Endodermal cell (in vitro differentiated cells): Measurements from ENCODE around the gene SGMS1. TPM values are rescaled to one million over a fixed set of nuclear protein-coding genes. Genes with fewer than 3 reads are reported as not detected.

Experiments used
- DNase-seq: peaks from one replicate; pipeline ENCODE4 v3.0.0-alpha.2; 2017
- H3K27ac ChIP-seq: 2 replicates; pipeline ENCODE4 v1.5.1; 2013; ENCODE audit warnings: mild to moderate bottlenecking, low read depth, low read length, moderate library complexity
- H3K27me3 ChIP-seq: 2 replicates; pipeline ENCODE4 v1.6.1; 2013; ENCODE audit warnings: mild to moderate bottlenecking, low read length, moderate library complexity; ENCODE audit not compliant: insufficient read depth, control insufficient read depth, poor library complexity, severe bottlenecking
- H3K36me3 ChIP-seq: 2 replicates; pipeline ENCODE4 v1.7.0; 2013; ENCODE audit warnings: mild to moderate bottlenecking, low read length, moderate library complexity; ENCODE audit not compliant: control insufficient read depth, insufficient read depth
- H3K4me1 ChIP-seq: one replicate; pipeline ENCODE4 v1.7.0; 2013; ENCODE audit warnings: low read length; ENCODE audit not compliant: control insufficient read depth, insufficient read depth
- H3K4me3 ChIP-seq: 2 replicates; pipeline ENCODE4 v1.5.1; 2013; ENCODE audit warnings: mild to moderate bottlenecking, low read length, moderate library complexity
- H3K9ac ChIP-seq: 2 replicates; pipeline ENCODE4 v1.6.1; 2013; ENCODE audit warnings: mild to moderate bottlenecking, low read length, moderate library complexity; ENCODE audit not compliant: poor library complexity, severe bottlenecking; ENCODE audit errors: extremely low read depth
- H3K9me3 ChIP-seq: 2 replicates; pipeline ENCODE4 v1.6.1; 2013; ENCODE audit warnings: mild to moderate bottlenecking, low read length, moderate library complexity; ENCODE audit not compliant: control insufficient read depth
- H3K27ac Mint-ChIP-seq: 2 replicates; pipeline ENCODE4 v1.8.0; 2020; ENCODE audit warnings: mixed read lengths
- H3K27me3 Mint-ChIP-seq: 2 replicates; pipeline ENCODE4 v1.8.0; 2021; ENCODE audit warnings: mild to moderate bottlenecking, mixed read lengths; ENCODE audit not compliant: insufficient read depth
- H3K36me3 Mint-ChIP-seq: 2 replicates; pipeline ENCODE4 v1.8.0; 2020; ENCODE audit warnings: low read depth, mixed read lengths
- H3K4me1 Mint-ChIP-seq: 2 replicates; pipeline ENCODE4 v1.8.0; 2020; ENCODE audit warnings: mixed read lengths
- H3K4me3 Mint-ChIP-seq: 2 replicates; pipeline ENCODE4 v1.8.0; 2020; ENCODE audit warnings: mild to moderate bottlenecking, moderate library complexity, mixed read lengths
- H3K9me3 Mint-ChIP-seq: 2 replicates; pipeline ENCODE4 v1.8.0; 2020; ENCODE audit warnings: mild to moderate bottlenecking, mixed read lengths
- WGBS, 2 experiments: methylation state at CpG; one replicate each; pipeline versions ENCODE4 v1.1.5 to v1.1.7; 2013; ENCODE audit warnings: missing lambda C conversion rate in 2 of 2, mixed read lengths in 1 of 2; ENCODE audit not compliant: insufficient coverage in 1 of 2, insufficient read length in 1 of 2; 5-methylcytosine and 5-hydroxymethylcytosine counted together
- total RNA-seq, 2 donors: library from RNA; stranded (reverse); fragmentation: NEBNext Ultra II Directional in 1 of 2; extraction: Animal tissue kit (Norgen Biotek cat#: 25700) in 1 of 2; gene quantifications; 2 replicates in 1 of 2; 3 replicates in 1 of 2; pipeline ENCODE4 v1.2.1, GENCODE V29; 2021
- TF ChIP-seq, protein P1 (sequence below): fragments of 200-600 bp; sonication (generic); conservative IDR thresholded peaks from 2 replicates; pipeline ENCODE4 v1.5.0; 2021; ENCODE audit warnings: antibody characterized with exemption, mild to moderate bottlenecking

Gene SGMS1
- total RNA-seq, 2 donors from 2014 or later: 12.0 to 14.3 TPM

DNA sequence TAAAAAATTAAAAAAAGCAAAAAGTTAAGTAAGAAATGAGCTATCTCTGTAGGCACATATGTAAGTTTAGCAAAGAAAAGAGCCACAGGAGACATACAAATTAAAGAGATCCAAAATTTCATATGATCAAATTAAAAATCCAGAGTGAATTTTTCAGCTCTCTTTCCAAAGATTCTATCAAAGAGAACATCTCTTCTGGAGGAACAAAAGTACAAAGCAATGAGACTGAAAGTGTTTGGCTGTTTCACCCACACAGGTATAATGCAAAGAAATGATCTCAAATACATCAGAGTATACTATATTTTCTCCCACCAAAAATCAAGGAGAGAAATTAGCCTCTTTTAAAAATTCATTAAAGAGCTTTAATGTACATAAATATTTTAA lies 297.6 kb downstream of the SGMS1 start:
- no peak overlapping the region for H3K27ac ChIP-seq
- TF ChIP-seq, protein P1, sequence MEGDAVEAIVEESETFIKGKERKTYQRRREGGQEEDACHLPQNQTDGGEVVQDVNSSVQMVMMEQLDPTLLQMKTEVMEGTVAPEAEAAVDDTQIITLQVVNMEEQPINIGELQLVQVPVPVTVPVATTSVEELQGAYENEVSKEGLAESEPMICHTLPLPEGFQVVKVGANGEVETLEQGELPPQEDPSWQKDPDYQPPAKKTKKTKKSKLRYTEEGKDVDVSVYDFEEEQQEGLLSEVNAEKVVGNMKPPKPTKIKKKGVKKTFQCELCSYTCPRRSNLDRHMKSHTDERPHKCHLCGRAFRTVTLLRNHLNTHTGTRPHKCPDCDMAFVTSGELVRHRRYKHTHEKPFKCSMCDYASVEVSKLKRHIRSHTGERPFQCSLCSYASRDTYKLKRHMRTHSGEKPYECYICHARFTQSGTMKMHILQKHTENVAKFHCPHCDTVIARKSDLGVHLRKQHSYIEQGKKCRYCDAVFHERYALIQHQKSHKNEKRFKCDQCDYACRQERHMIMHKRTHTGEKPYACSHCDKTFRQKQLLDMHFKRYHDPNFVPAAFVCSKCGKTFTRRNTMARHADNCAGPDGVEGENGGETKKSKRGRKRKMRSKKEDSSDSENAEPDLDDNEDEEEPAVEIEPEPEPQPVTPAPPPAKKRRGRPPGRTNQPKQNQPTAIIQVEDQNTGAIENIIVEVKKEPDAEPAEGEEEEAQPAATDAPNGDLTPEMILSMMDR: no peak
- H3K36me3 ChIP-seq: no peaks in the 10 kb centered on the region

DNA sequence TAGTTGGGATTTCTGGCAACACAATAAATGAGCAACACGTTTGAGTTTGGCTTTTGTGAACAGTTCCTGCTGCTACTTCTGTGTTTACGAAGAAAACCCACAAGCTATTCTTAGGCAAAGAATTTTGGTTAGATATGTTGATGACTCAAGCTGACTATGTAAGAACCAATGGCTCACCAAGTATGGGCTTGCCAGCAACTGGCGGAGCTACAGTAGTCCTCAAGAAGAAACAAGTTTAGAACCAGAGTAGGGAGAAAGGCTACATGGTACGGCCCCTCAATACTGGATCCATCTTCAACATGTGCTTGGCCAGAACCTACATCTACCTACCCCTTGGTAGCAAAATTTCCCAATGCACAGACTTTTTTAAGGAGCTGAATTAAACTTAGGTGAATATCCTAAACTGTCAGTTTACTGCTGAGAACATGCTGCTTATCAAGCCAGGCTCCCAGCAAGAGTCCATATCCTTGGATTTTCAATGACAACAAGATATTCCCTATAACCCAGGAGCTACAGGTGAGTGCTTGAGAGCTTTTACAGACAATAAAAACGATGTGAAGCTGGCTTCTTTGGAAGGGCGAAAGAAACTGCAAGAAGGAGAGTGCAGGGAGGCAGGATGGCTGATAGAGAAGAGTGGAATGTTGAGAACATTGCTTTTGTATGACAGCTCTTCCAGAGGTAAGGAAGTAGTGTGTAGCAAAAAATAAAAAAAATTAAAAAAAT lies 298.1 kb downstream of the SGMS1 start:
- H3K4me3 Mint-ChIP-seq: no peak overlapping the region
- H3K9me3 ChIP-seq: no peaks in the 10 kb centered on the region
- H3K27me3 Mint-ChIP-seq: no peaks in the 10 kb centered on the region
- H3K9me3 Mint-ChIP-seq: no peaks in the 10 kb centered on the region
- H3K4me1 Mint-ChIP-seq: peaks cover 4% of the 10 kb centered on the region
- TF ChIP-seq, protein P1: no peak
- H3K4me3 ChIP-seq: no peak overlapping the region
- H3K36me3 ChIP-seq: no peaks in the 10 kb centered on the region
- WGBS, 2 experiments: 60 to 65% methylated on average over 4 to 6 of the region's 6 CpGs
- no peak overlapping the region for H3K27ac Mint-ChIP-seq
- no peaks in the 10 kb centered on the region for H3K36me3 Mint-ChIP-seq
- H3K4me1 ChIP-seq: no peaks in the 10 kb centered on the region
- no peak overlapping the region for H3K9ac ChIP-seq
- H3K27me3 ChIP-seq: no peaks in the 10 kb centered on the region
- H3K27ac ChIP-seq: no peak overlapping the region
- DNase-seq: no peak

More for the DNA sequence above, 297.6 kb downstream of the SGMS1 start:
- H3K4me3 Mint-ChIP-seq: no peak overlapping the region
- Histone ChIP-seq H3K4me1 (no peaks in the 10 kb centered on the region), H3K27me3 (no peaks in the 10 kb centered on the region), H3K9me3 (no peaks in the 10 kb centered on the region), H3K4me3 (no peak overlapping the region), H3K9ac (no peak overlapping the region)
- H3K9me3 Mint-ChIP-seq: no peaks in the 10 kb centered on the region
- DNase-seq: no peak
- H3K36me3 Mint-ChIP-seq: no peaks in the 10 kb centered on the region
- H3K27ac Mint-ChIP-seq: no peak overlapping the region
- H3K27me3 Mint-ChIP-seq: no peaks in the 10 kb centered on the region
- H3K4me1 Mint-ChIP-seq: peaks cover 4% of the 10 kb centered on the region

DNA sequence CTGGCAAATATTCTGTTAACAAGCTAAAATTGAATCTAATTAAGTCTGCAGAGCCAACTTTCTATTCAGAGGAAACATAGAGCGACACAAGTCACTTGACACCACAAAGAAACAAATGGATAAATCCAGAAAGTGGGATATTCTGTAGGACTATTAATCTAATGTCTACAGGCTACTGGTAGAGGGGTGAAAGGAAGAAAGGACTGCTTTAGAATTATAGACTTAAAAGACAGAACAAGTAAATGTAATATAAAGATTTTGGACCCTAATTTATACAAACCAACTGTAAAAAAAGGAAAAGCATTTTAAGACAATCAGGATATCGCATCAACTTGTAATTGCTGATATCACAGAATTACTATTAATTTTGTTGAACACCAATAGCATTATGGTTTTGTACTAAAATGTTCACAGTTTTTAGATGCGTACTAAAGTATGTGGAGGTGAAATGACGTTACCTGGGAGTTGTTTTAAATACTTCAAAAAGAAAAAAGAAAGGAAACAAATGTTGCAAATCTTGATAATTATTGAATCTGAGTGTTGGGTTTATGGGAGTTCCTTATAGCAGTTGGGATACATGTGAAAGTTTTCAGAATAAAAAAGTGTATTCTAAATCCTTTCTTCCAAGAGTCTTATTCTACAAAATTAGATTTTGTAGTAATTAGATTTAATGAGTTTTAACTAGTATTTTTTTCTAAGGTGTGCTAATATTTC lies 298.9 kb downstream of the SGMS1 start:
- Mint-ChIP-seq H3K27ac (no peak overlapping the region), H3K4me3 (no peak overlapping the region), H3K4me1 (peaks cover 4% of the 10 kb centered on the region), H3K27me3 (no peaks in the 10 kb centered on the region), H3K9me3 (no peaks in the 10 kb centered on the region), H3K36me3 (no peaks in the 10 kb centered on the region)
- H3K27ac ChIP-seq: no peak overlapping the region
- 90 to 100% methylated on average over 1 to 4 of the region's 4 CpGs for WGBS, 2 experiments
- H3K9ac ChIP-seq: no peak overlapping the region
- H3K27me3 ChIP-seq: no peaks in the 10 kb centered on the region
- no peaks in the 10 kb centered on the region for H3K9me3 ChIP-seq
- no peaks in the 10 kb centered on the region for H3K4me1 ChIP-seq
- H3K4me3 ChIP-seq: no peak overlapping the region
- H3K36me3 ChIP-seq: no peaks in the 10 kb centered on the region
- TF ChIP-seq, protein P1: no peak
- no peak for DNase-seq
